NCI-H1048 (cell line): ENCODE results near the gene PDLIM1.
"Not testable (repeated sequence)": the region's sequence is repeated elsewhere in the genome, so short reads cannot be mapped to it uniquely, and the experiment has no call there.

Experiments
- DNase-seq: peaks from one replicate; lab custom pipeline; 2025; lab: John Stamatoyannopoulos, UW

PDLIM1 gene

GRCh38 chr10:95240811-95241210, 50.0 kb downstream of the PDLIM1 start:
- no peak for DNase-seq

GRCh38 chr10:95240096-95240495, 50.7 kb downstream of the PDLIM1 start:
- not testable (repeated sequence) for DNase-seq

GRCh38 chr10:95237376-95238170, 53.2 kb downstream of the PDLIM1 start:
- no peak for DNase-seq

GRCh38 chr10:95236068-95236903, 54.5 kb downstream of the PDLIM1 start:
- DNase-seq: no peak

GRCh38 chr10:95235676-95236067, 55.1 kb downstream of the PDLIM1 start:
- DNase-seq: no peak

- DNase-seq: no peak
These were observed 55.9 kb downstream of the PDLIM1 start for GRCh38 chr10:95234951-95235350.

- DNase-seq: no peak
These were observed 57.3 kb downstream of the PDLIM1 start for GRCh38 chr10:95233377-95234034.

GRCh38 chr10:95230677-95231586, 59.9 kb downstream of the PDLIM1 start:
- DNase-seq: not testable (repeated sequence)

- no peak for DNase-seq
These were observed 60.8 kb downstream of the PDLIM1 start for GRCh38 chr10:95229724-95230627.

GRCh38 chr10:95228934-95229723, 61.7 kb downstream of the PDLIM1 start:
- not testable (repeated sequence) for DNase-seq

- no peak for DNase-seq
These were observed 65.7 kb downstream of the PDLIM1 start for GRCh38 chr10:95225136-95225535.

GRCh38 chr10:95221124-95221523, 69.7 kb downstream of the PDLIM1 start:
- no peak for DNase-seq

- no peak for DNase-seq
These were observed 70.3 kb downstream of the PDLIM1 start for GRCh38 chr10:95220539-95220938.

GRCh38 chr10:95217476-95217875, 73.3 kb downstream of the PDLIM1 start:
- DNase-seq: no peak

GRCh38 chr10:95214793-95215192, 76.0 kb downstream of the PDLIM1 start:
- no peak for DNase-seq

GRCh38 chr10:95214369-95214768, 76.4 kb downstream of the PDLIM1 start:
- no peak for DNase-seq

- DNase-seq: no peak
These were observed 79.1 kb downstream of the PDLIM1 start for GRCh38 chr10:95211606-95212279.

- DNase-seq: no peak
These were observed 81.2 kb downstream of the PDLIM1 start for GRCh38 chr10:95209509-95210127.
